Loucy (cell line): ENCODE measurements around the gene MTF1.

Source experiments
- H2AFZ ChIP-seq: fragments of 200-600 bp; sonication (generic); 2 replicates; pipeline ENCODE4 v1.6.0; 2016; ENCODE audit warnings: antibody characterized with exemption, mild to moderate bottlenecking, low read length, moderate library complexity
- H3F3A ChIP-seq: fragments of 200-600 bp; 2 replicates; pipeline ENCODE4 v1.6.0; 2016; ENCODE audit warnings: antibody characterized with exemption, low read depth, mild to moderate bottlenecking
- H3K27me3 ChIP-seq: fragments of 200-600 bp; sonication (generic); 2 replicates; pipeline ENCODE4 v1.6.1; 2014; ENCODE audit warnings: low read length, mild to moderate bottlenecking; ENCODE audit not compliant: insufficient read depth, poor library complexity, severe bottlenecking
- H3K36me3 ChIP-seq: fragments of 200-600 bp; sonication (generic); 2 replicates; pipeline ENCODE4 v1.6.1; 2016; ENCODE audit warnings: low read length; ENCODE audit not compliant: insufficient read depth
- H3K4me1 ChIP-seq: fragments of 200-600 bp; sonication (generic); 2 replicates; pipeline ENCODE4 v1.5.1; 2014; ENCODE audit warnings: low read length, mild to moderate bottlenecking; ENCODE audit not compliant: insufficient read depth, poor library complexity, severe bottlenecking
- H3K4me2 ChIP-seq: fragments of 200-600 bp; sonication (generic); 2 replicates; pipeline ENCODE4 v1.6.0; 2014; ENCODE audit warnings: antibody characterized with exemption, low read length, low read depth, mild to moderate bottlenecking; ENCODE audit not compliant: poor library complexity, severe bottlenecking
- H3K4me3 ChIP-seq: fragments of 200-600 bp; sonication (generic); 2 replicates; pipeline ENCODE4 v1.5.1; 2014; ENCODE audit warnings: low read length, mild to moderate bottlenecking, mixed read lengths; ENCODE audit not compliant: poor library complexity, severe bottlenecking
- H3K79me2 ChIP-seq: fragments of 200-600 bp; sonication (generic); 2 replicates; pipeline ENCODE4 v1.6.1; 2014; ENCODE audit warnings: low read length; ENCODE audit not compliant: insufficient read depth
- H3K9ac ChIP-seq: fragments of 200-600 bp; sonication (generic); 2 replicates; pipeline ENCODE4 v1.6.0; 2014; ENCODE audit warnings: mild to moderate bottlenecking, low read depth, low read length, moderate library complexity; ENCODE audit not compliant: poor library complexity, severe bottlenecking
- H3K9me2 ChIP-seq: fragments of 200-600 bp; sonication (generic); replicated peaks from 2 replicates; pipeline ENCODE4 v1.6.1; 2016; ENCODE audit warnings: low read depth, low read length, mixed read lengths
- H3K9me3 ChIP-seq: fragments of 200-600 bp; sonication (generic); 2 replicates; pipeline ENCODE4 v1.6.1; 2014; ENCODE audit warnings: mild to moderate bottlenecking, antibody characterized with exemption, low read length, low read depth; ENCODE audit not compliant: insufficient read depth
- H4K20me1 ChIP-seq: fragments of 200-600 bp; sonication (generic); 2 replicates; pipeline ENCODE4 v1.6.0; 2014; ENCODE audit warnings: antibody characterized with exemption, low read length, mild to moderate bottlenecking; ENCODE audit not compliant: insufficient read depth, poor library complexity, severe bottlenecking
- EZH2phosphoT487 ChIP-seq: fragments of 200-600 bp; IDR thresholded peaks from 2 replicates; pipeline ENCODE4 v1.6.1; 2018; ENCODE audit warnings: antibody characterized with exemption, mild to moderate bottlenecking, moderate library complexity, borderline replicate concordance
- TF ChIP-seq, protein P1 (sequence below): fragments of 200-600 bp; sonication (generic); conservative IDR thresholded peaks from 2 replicates; pipeline ENCODE4 v1.5.1; 2014; ENCODE audit warnings: mild to moderate bottlenecking, antibody characterized with exemption, low read length

The MTF1 gene

DNA sequence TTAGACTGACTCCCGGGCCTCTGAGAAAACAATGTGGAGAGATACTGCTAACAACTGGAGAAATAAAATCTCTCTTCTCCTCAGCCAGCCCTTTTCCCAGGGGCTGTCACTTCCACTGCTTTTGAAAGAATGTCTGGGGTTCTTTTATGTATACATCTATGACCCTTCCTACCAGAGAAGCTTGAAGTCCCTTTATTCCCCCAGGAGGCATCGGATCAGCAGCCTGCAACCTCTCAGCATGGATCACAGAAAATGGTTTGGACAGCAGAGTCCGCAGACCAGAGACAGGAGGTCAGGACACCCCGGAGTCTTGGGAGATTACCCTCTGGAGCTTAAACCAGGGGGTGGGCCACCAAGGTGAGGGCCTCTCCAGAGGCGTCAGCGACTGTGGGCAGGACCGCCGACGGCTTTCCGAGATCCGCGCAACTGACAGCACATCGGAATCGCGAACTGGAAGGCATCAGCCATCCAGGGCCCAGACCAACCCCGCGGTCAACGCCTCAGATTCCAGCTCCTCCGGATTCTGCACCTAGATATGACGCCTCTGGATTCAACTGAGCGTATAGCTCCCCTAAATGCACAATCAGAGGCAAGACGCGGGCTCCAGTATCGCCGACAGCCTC, 95.5 kb downstream of the MTF1 start:
- no peaks in the 10 kb centered on the region for H3K36me3 ChIP-seq
- H3K9me2 ChIP-seq, result no peaks in the 10 kb centered on the region
- no peaks in the 10 kb centered on the region for H3K27me3 ChIP-seq
- no peaks in the 10 kb centered on the region for H3K79me2 ChIP-seq
- no peaks in the 10 kb centered on the region for H3F3A ChIP-seq
- no peaks in the 10 kb centered on the region for H3K4me1 ChIP-seq
- H4K20me1 ChIP-seq, result no peaks in the 10 kb centered on the region
- H3K9me3 ChIP-seq, result no peaks in the 10 kb centered on the region
- no peak overlapping the region for H2AFZ ChIP-seq
- no peak overlapping the region for H3K4me2 ChIP-seq
- no peak overlapping the region for H3K9ac ChIP-seq
- no peak overlapping the region for H3K4me3 ChIP-seq
- TF ChIP-seq, protein P1, sequence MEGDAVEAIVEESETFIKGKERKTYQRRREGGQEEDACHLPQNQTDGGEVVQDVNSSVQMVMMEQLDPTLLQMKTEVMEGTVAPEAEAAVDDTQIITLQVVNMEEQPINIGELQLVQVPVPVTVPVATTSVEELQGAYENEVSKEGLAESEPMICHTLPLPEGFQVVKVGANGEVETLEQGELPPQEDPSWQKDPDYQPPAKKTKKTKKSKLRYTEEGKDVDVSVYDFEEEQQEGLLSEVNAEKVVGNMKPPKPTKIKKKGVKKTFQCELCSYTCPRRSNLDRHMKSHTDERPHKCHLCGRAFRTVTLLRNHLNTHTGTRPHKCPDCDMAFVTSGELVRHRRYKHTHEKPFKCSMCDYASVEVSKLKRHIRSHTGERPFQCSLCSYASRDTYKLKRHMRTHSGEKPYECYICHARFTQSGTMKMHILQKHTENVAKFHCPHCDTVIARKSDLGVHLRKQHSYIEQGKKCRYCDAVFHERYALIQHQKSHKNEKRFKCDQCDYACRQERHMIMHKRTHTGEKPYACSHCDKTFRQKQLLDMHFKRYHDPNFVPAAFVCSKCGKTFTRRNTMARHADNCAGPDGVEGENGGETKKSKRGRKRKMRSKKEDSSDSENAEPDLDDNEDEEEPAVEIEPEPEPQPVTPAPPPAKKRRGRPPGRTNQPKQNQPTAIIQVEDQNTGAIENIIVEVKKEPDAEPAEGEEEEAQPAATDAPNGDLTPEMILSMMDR, result no peak
- TF ChIP-seq EZH2phosphoT487, result no peak

DNA sequence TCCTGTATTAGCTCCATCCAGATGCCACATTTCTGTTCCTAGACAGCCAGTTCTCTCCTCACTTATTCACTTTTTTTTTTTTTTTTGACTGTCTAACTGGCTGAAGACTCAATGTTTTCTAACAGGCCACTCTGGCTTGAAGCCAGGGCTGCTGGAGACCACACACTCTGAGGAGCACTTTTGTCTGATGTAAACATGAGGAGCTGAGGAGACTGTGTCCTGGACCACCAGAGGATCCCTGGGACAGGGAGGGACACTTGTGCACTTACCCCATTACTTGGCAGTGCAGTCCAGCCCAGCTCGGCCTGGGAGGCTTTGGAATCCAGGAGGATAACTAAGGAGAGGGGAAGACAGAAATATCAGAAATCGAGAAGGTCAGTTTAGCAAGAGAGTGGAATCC, 96.9 kb downstream of the MTF1 start:
- H3K27me3 ChIP-seq, result no peaks in the 10 kb centered on the region
- H3F3A ChIP-seq, result no peaks in the 10 kb centered on the region
- no peak overlapping the region for H2AFZ ChIP-seq
- no peak overlapping the region for H3K9ac ChIP-seq
- no peaks in the 10 kb centered on the region for H4K20me1 ChIP-seq
- TF ChIP-seq, protein P1, result no peak
- no peak for TF ChIP-seq EZH2phosphoT487
- no peak overlapping the region for H3K4me2 ChIP-seq
- no peaks in the 10 kb centered on the region for H3K79me2 ChIP-seq
- no peak overlapping the region for H3K4me3 ChIP-seq
- H3K4me1 ChIP-seq, result no peaks in the 10 kb centered on the region
- no peaks in the 10 kb centered on the region for H3K9me3 ChIP-seq
- no peaks in the 10 kb centered on the region for H3K36me3 ChIP-seq
- H3K9me2 ChIP-seq, result no peaks in the 10 kb centered on the region

DNA sequence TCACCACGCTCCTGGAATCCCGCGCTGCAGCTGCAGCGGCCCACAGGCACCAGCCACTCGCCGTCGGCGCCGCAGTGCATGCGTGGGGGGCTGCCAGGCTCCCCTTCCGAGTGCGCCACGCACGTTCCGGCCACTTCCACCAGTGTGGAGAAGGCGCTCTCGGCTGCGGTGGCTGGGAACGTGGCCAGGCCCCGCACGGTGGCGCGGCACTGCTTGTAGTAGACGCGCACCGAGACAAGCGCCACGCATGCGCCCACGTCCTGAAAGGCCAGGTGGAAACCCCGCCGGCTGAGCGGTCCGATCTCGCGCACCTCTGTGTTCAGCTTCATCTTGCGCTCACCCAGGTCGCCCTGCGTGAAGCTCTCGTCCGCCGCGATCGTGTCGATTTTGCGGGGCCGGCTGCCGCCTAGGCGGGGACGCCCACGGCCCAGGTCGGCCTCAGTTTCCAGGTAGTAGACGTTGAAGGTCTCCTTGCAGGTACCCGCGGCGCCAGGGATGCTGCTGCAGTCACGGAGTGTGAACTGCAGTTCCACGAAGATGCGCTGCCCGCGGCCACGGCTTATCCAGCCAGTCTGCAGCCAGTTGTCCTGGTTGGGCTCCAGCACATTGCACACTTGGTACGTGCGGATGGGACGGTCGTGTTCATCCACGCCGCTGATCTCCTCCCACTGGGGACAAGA, 97.8 kb downstream of the MTF1 start:
- H3K4me2 ChIP-seq, result no peak overlapping the region
- no peaks in the 10 kb centered on the region for H4K20me1 ChIP-seq
- no peak overlapping the region for H3K9ac ChIP-seq
- no peak overlapping the region for H2AFZ ChIP-seq
- H3K9me3 ChIP-seq, result no peaks in the 10 kb centered on the region
- H3K9me2 ChIP-seq, result no peaks in the 10 kb centered on the region
- TF ChIP-seq, protein P1, result no peak
- no peak for TF ChIP-seq EZH2phosphoT487
- no peaks in the 10 kb centered on the region for H3F3A ChIP-seq
- no peaks in the 10 kb centered on the region for H3K79me2 ChIP-seq
- H3K4me1 ChIP-seq, result no peaks in the 10 kb centered on the region
- H3K36me3 ChIP-seq, result no peaks in the 10 kb centered on the region
- no peak overlapping the region for H3K4me3 ChIP-seq
- no peaks in the 10 kb centered on the region for H3K27me3 ChIP-seq
